ENCODE results near the gene PSMD12.

The PSMD12 gene

DNA sequence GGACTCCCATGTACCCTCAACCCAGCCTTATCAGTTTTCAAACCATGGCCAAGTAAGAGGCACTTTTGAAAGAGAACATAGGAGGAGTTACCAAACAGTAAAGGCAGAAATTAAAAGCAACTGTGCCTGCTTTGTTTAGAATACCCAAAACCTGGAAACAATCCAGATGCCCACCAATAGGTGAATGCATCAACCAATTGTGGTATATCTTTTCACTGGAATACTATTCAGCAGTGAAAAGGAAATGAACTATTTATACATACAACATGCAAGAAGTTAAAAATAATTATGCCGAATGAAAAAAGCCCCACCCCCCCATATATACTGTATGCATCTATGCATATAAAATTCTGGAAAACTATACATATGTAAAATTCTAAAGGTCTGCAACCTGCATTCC, 47.8 kb upstream of the PSMD12 start:
- Histone ChIP-seq H3F3A (ENCODE audit: insufficient read depth) (no peaks in the 10 kb centered on the region), H3K79me2 (ENCODE audit: insufficient read depth, low read length) (no peaks in the 10 kb centered on the region), H3K4me2 (ENCODE audit: low read depth, low read length, poor library complexity, severe bottlenecking) (no peak overlapping the region), H3K9me2 (replicated peaks; ENCODE audit: insufficient read depth, low read length) (no peaks in the 10 kb centered on the region), H3K36me3 (ENCODE audit: low read length) (no peaks in the 10 kb centered on the region), H3K27me3 (ENCODE audit: low read length) (no peaks in the 10 kb centered on the region), H3K4me3 (ENCODE audit: insufficient read depth, low read length, poor library complexity, severe bottlenecking) (no peak overlapping the region), H2AFZ (ENCODE audit: low read depth, low read length, severe bottlenecking) (no peak overlapping the region), H4K20me1 (ENCODE audit: low read depth, low read length) (no peaks in the 10 kb centered on the region), H3K9ac (ENCODE audit: low read length) (no peak overlapping the region), H3K27ac (ENCODE audit: low read depth, low read length) (no peak overlapping the region), H3K9me3 (ENCODE audit: insufficient read depth, low read length) (no peaks in the 10 kb centered on the region)
- TF ChIP-seq, protein P1, sequence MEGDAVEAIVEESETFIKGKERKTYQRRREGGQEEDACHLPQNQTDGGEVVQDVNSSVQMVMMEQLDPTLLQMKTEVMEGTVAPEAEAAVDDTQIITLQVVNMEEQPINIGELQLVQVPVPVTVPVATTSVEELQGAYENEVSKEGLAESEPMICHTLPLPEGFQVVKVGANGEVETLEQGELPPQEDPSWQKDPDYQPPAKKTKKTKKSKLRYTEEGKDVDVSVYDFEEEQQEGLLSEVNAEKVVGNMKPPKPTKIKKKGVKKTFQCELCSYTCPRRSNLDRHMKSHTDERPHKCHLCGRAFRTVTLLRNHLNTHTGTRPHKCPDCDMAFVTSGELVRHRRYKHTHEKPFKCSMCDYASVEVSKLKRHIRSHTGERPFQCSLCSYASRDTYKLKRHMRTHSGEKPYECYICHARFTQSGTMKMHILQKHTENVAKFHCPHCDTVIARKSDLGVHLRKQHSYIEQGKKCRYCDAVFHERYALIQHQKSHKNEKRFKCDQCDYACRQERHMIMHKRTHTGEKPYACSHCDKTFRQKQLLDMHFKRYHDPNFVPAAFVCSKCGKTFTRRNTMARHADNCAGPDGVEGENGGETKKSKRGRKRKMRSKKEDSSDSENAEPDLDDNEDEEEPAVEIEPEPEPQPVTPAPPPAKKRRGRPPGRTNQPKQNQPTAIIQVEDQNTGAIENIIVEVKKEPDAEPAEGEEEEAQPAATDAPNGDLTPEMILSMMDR (IDR thresholded peaks at IDR 0.05; ENCODE audit: insufficient read depth, low read length, poor library complexity, severe bottlenecking), result no peak
- TF ChIP-seq EZH2phosphoT487 (conservative IDR thresholded peaks at IDR 0.05; ENCODE audit: low read length), result no peak

- no peak overlapping the region for H2AFZ ChIP-seq (ENCODE audit: low read depth, low read length, severe bottlenecking)
- H3K4me2 ChIP-seq (ENCODE audit: low read depth, low read length, poor library complexity, severe bottlenecking), result no peak overlapping the region
- no peaks in the 10 kb centered on the region for H3K9me3 ChIP-seq (ENCODE audit: insufficient read depth, low read length)
- no peaks in the 10 kb centered on the region for H3K79me2 ChIP-seq (ENCODE audit: insufficient read depth, low read length)
- H3K9me2 ChIP-seq (replicated peaks; ENCODE audit: insufficient read depth, low read length), result no peaks in the 10 kb centered on the region
- no peak overlapping the region for H3K9ac ChIP-seq (ENCODE audit: low read length)
- no peak overlapping the region for H3K27ac ChIP-seq (ENCODE audit: low read depth, low read length)
- no peaks in the 10 kb centered on the region for H3K36me3 ChIP-seq (ENCODE audit: low read length)
- no peaks in the 10 kb centered on the region for H3F3A ChIP-seq (ENCODE audit: insufficient read depth)
- no peaks in the 10 kb centered on the region for H3K27me3 ChIP-seq (ENCODE audit: low read length)
- TF ChIP-seq, protein P1 (IDR thresholded peaks at IDR 0.05; ENCODE audit: insufficient read depth, low read length, poor library complexity, severe bottlenecking), result no peak
- no peak for TF ChIP-seq EZH2phosphoT487 (conservative IDR thresholded peaks at IDR 0.05; ENCODE audit: low read length)
- no peak overlapping the region for H3K4me3 ChIP-seq (ENCODE audit: insufficient read depth, low read length, poor library complexity, severe bottlenecking)
- no peaks in the 10 kb centered on the region for H4K20me1 ChIP-seq (ENCODE audit: low read depth, low read length)
These were observed 47.0 kb upstream of the PSMD12 start for GRCh38 chr17:67413388-67413787.

DNA sequence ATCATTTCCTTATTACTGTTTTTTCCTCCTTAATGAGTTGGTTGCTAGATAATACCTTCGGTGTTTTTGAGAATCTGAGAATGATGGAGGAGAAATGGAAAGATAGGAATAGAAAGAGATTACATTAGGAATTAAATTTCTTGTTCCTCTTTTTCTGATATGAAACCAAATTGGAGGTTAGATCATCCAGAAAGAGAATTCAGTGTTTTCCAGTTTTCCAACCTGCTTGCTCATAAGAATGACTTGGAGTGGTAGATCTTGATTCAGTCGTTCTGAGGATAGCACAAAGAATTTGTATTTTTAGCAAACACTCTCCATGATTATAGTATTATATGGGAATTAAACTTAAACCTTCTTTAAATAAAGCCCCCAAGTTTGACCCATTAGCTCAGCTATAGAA, 46.6 kb upstream of the PSMD12 start:
- no peaks in the 10 kb centered on the region for H3F3A ChIP-seq (ENCODE audit: insufficient read depth)
- no peak for TF ChIP-seq EZH2phosphoT487 (conservative IDR thresholded peaks at IDR 0.05; ENCODE audit: low read length)
- TF ChIP-seq, protein P1 (IDR thresholded peaks at IDR 0.05; ENCODE audit: insufficient read depth, low read length, poor library complexity, severe bottlenecking), result no peak
- no peaks in the 10 kb centered on the region for H3K27me3 ChIP-seq (ENCODE audit: low read length)

More for the DNA sequence above, 46.6 kb upstream of the PSMD12 start:
- Histone ChIP-seq H3K27ac (ENCODE audit: low read depth, low read length) (no peak overlapping the region), H3K4me2 (ENCODE audit: low read depth, low read length, poor library complexity, severe bottlenecking) (no peak overlapping the region), H3K4me3 (ENCODE audit: insufficient read depth, low read length, poor library complexity, severe bottlenecking) (no peak overlapping the region), H4K20me1 (ENCODE audit: low read depth, low read length) (no peaks in the 10 kb centered on the region), H3K9me3 (ENCODE audit: insufficient read depth, low read length) (no peaks in the 10 kb centered on the region), H3K9ac (ENCODE audit: low read length) (no peak overlapping the region), H3K9me2 (replicated peaks; ENCODE audit: insufficient read depth, low read length) (no peaks in the 10 kb centered on the region), H3K36me3 (ENCODE audit: low read length) (no peaks in the 10 kb centered on the region), H3K79me2 (ENCODE audit: insufficient read depth, low read length) (no peaks in the 10 kb centered on the region), H2AFZ (ENCODE audit: low read depth, low read length, severe bottlenecking) (no peak overlapping the region)
